Iris pigment epithelial cell (primary cell): ENCODE results near the gene GALR2.

Source experiments
- DNase-seq: peaks from one replicate; pipeline ENCODE4 v3.0.0-alpha.2; 2011; ENCODE audit warnings: low read depth

The GALR2 gene

DNA sequence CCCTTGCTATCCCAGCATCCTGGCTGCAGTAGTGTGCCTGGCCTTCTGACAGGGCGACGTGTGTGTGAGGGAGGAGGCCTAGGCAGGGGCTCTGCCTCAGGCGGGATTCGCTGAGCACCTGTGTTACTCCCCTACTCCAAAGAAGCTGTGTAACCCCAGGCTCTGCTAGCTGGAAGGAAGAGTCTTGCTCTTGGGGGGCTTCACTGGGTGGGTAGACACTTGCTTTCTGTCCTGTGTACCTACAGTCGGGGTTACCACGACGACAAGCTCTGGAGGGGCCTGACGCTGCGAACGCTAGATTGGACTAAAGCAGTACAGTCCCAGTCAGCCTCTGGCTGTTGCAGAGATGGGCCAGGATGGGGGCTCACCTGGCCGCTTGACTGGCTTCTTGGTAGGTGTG is 19.5 kb downstream of the GALR2 start:
- DNase-seq: no peak

DNA sequence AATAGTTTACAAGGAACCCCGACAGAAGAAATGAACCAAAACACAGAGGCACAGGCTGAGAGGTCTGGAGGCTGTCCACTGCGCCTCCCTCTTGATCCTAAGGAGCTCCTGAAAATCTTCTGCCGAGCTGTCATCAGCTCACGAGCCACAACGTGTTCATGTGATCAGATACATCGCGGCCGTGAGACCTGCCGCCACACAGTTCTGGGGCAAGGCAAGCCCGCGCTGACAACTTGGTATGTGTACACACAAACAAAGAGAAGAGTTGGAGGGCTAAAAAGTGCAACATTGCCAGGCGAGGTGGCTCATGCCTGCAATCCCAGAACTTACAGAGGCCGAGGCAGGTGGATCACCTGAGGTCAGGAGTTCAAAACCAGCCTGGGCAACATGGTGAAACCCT is 21.4 kb downstream of the GALR2 start:
- no peak for DNase-seq

DNA sequence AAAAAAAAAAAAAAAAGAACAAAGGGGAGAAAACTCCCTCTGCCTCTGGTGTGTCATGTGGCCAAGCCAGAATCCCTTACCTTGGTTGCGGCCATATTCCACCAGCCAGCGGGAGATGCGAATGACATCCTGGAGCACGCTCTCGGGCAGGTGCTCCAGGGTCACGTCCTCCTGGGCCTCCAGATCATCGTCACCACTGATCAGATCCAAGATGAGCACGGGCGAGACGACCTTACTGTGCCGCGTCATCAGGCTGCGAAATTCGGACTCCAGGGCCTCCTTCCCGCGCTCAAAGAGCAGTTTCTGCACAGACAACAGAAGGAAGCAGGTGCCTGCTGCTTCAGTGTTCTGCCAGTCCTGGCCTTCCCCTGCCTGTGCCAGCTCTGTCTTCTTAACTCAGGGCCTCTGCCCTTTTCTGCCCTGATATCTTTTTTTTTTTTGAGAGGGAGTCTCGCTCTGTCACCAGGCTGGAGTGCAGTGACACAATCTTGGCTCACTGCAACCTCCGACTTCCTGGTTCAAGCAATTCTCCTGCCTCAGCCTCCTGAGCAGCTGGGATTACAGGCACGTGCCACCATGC is 23.2 kb downstream of the GALR2 start:
- no peak for DNase-seq

DNA sequence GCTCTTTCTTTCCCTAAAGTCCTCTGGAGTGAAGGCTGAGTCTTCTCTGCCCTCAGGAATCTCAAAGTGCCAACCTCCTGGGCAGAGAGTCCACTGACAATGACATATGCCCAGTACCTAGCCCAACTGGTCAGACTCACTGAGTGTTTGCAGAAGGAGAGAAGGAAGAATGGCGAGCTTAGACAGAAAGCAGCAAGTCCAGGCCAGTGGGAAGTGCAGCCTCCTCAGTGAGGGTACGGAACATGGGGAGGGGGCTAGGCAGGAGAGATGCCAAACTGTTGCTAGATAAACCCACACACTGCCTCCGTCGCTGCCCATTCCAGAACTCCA is 28.3 kb downstream of the GALR2 start:
- DNase-seq: no peak

DNA sequence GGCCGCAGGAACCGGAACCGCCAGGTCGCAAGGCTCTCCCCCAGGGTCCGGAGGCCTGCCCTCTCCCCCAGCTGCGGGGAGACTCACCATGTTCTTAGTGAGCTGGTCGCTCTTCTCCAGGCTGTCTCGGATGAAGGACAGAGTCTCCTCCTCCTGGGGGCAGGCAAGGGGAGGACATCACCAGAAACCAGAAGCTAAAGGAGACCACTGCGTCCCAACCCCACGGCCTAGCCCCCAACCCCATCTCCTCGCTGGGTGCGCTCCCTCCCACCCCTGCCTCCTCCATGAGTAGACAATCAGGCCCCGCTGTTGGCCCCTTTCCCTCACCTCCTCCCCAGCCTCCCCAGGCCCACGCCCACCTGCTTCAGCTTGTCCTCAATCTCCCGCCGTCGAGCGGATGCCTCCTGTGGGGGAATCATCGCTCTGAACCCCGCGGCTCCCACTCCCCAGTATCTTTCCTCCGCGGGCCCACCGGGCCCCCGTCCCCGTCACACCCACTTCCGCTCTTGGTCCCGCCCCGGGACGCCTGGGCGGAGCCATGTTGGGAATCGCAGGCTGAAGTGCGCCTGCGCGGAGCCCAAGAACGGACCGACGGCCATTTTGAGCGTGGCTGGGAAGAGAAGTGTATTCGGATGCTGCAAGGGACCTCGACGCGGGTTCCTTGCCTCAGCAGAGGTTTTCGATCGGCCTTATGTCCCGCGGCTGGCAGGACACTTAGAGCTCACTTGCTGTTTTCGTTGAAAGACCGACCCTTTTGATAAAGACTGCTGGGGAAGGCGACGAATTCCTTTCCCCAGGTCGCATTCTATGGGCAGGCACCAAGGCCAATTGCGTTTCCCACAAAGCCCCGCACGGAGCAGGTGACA is 28.9 kb downstream of the GALR2 start, which contains the start of gene EXOC7:
TSS of gene EXOC7 (minus strand) at position 514 of the 866 bp plus-strand sequence. CDS start at position 419, 95 bp downstream.
- peak; percentile 82 for DNase-seq

GRCh38 chr17:76104140-76104895 is 29.7 kb downstream of the GALR2 start:
- no peak for DNase-seq

DNA sequence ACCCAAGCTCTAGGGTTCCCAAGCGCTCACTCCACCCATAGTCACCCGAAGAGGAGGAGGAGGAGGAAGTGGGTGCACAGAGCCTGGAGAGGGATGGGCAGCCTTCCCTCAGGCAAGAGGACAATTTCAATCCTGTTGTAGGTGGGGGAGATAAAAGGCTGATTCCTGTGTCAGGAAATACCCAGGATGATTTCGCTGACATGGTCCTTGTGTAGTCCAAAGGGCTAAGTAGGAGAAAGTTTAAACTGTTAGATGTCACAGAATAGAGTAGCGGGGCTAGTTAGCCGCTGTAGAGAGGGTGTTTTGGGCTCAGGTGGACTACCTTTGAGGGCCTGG is 30.3 kb downstream of the GALR2 start:
- no peak for DNase-seq

DNA sequence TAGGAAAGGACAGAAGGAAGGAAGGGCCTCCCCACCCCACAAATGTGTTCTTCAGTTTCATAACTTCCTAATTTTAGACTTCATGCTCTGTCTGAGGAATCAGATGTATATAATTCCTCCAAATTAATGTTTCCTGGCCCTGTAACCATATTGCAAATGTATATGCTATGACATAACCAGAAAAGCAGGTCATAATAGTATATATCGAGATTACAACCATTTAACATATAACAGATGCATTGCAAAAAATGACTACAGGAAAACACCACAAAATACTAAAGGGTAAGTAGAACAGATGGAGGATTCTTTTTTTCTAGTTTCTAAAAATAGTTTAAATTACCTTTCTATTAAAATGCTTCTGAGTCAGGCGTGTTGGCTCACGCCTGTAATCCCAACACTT is 32.1 kb downstream of the GALR2 start:
- DNase-seq: no peak

DNA sequence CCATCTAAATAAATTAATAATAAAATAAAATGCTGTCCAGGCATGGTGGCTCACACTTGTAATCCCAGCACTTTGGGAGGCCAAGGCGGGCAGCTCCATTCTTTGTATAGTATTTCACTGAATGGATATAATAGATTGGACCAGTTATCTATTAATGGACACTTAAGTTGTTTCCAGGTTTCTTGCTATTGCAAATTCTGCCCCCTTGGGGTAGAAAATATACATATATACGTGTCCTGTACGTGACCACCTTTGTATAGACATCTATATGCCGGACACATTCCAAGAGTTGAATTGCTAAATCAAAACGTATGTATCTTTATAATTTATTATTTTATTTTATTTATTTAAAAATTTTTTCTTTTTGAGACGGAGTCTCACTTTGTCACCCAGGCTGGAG is 32.9 kb downstream of the GALR2 start:
- no peak for DNase-seq

GRCh38 chr17:76111956-76112355 is 37.4 kb downstream of the GALR2 start:
- no peak for DNase-seq

DNA sequence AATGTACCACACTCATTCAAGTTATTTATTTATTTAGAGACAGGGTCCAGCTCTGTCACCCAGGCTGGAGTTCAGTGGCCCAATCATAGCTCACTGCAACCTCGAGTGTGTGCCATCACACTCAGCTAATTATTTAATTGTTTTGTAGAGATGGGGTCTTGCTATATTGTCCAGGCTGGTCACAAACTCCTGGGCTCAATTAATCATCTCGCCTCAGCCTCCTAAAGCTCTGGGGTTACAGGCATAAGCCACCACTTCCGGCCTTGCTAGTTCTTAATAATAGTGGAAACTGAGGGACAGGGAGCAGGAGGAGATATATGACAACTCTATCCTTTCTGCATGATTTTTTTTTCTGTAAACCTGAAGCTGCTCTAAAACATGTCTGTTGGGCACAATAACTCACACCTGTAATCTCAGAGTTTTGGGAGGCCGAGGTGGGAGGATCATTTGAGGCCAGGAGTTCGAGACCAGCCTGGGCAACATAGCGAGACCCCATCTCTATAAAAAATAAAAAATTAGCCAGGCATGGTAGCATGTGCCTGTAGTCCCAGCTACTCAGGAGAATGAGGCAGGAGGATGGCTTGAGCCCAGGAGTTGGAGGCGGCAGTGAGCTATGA is 40.7 kb downstream of the GALR2 start:
- no peak for DNase-seq

GRCh38 chr17:76119409-76120371 is 45.1 kb downstream of the GALR2 start:
- DNase-seq: no peak

DNA sequence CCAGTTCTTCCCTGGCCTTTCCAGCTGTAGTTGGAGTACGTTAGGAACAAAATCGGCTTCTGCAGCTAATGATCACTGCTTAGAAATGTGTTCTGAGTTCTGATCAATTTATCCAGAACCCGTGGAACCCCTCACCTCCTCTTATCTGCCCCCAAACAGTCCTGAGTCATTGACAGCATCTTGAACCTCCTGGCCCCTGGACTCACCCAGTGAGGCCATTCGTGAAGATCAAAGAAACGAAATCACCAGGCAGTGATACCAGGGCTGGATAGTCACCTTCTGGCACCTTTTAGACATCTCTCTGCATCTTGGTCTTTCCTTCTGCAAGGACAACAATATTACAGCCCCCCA is 46.1 kb downstream of the GALR2 start:
- DNase-seq: no peak

- peak; percentile 13 for DNase-seq
Measured at GRCh38 chr17:76121932-76122430, 47.4 kb downstream of the GALR2 start.

DNA sequence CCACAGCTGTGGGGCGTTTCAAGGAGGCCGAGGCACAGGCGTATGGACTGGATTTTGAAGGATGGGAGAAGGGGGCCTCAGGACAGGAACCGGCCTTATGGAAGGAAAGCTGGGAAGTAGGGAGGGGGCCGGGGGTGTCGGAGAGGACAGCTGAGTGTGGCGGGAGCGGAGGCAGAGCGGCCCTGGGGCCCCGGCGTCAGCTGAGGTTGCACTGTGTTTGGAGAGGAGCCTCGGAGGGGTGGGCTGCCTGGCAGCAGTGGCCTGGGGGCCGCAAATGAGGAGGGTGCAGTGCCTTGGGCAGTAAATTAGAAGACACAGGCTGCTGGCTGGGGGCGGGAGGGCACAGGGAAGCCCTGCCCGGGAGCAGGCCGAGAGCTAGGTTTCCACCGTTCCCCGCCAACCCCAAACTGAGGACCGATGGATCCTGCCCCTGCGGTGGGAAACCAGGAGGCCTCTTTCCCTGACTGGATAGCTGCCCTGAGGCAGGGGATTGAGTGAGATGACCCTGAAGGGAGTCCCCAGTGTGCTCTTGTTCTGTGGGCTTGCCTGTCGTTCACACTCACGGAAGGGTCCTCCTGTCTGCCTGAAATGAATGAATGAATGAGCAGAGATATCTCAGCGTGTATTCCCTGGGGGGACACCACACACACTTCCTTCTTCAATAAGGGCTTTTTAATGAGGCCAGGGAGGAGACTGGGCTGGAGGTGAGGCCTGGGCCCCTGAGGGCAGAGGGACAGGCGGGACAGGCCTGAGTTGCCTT is 48.0 kb downstream of the GALR2 start:
- no peak for DNase-seq

- DNase-seq: no peak
Measured at GRCh38 chr17:76123191-76123499, 48.6 kb downstream of the GALR2 start.

- no peak for DNase-seq
Measured at GRCh38 chr17:76123749-76124581, 49.4 kb downstream of the GALR2 start.

DNA sequence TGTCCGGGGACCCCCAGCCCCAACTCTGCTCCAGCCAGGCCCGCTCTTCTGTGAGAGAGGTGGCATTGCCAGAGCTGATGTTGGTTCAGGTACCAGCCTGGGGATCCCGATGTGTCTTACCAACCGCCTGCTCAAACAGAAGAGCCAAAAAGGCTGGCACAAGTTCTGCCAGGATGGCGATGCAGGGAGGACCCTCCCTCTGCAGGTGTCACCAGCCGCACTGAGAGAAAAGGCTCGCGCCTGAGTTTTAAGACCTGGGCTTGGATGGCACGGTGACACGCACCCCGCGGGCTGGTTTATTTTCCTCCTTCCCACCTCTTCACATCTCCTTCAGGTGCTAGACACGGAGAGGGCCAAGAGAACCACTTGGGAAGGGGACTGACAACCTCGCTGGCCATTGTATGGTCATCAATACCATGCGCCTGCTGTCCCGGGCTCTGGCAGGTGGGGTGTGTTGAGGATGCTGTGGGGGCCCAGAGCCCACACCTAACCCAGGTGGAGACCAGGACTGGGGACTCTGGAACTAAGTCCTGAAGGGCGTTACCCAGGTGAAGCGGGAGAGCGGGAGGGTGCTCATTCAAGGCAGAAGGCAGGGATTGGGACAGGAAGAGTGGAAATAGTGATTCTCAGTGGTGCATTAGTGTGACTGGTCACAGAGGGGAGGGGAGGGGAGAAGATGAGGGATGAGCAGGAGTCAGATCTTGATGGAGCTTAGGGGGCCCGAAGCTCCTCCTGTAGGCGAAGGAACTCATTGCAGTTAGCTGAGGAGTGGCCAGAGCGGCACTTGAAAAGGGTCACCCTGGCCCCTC is 50.2 kb downstream of the GALR2 start:
- peak; percentile 12 for DNase-seq

GRCh38 chr17:76125391-76125675 is 50.8 kb downstream of the GALR2 start:
- no peak for DNase-seq
